Endothelial cell of umbilical vein (primary cell): ENCODE data around the gene MYH9. TPM values are rescaled to one million over a fixed set of nuclear protein-coding genes. Genes with fewer than 3 reads are reported as not detected.

Source experiments
- BruUV-seq: library from RNA; stranded (reverse); fragments of 400-500 nt; replicated peaks from 2 replicates; lab custom pipeline; 2021; lab: Mats Ljungman, UMichigan
- CTCF ChIA-PET: fragments of 300-600, 350-600 bp; sonication (Branson Sonifier 250); formaldehyde crosslinking; loops from one replicate; lab custom pipeline; 2021; ENCODE audit warnings: antibody characterized with exemption, inconsistent platforms; lab: Charles Lee
- POLR2A ChIA-PET: fragments of 300-600, 350-600 bp; sonication (Branson Sonifier 250); formaldehyde crosslinking; loops from one replicate; lab custom pipeline; 2021; ENCODE audit warnings: antibody characterized with exemption, inconsistent platforms; lab: Charles Lee
- DNase-seq: peaks from one replicate; pipeline ENCODE4 v3.0.0-alpha.2; 2011; ENCODE audit warnings: low read depth, low spot score
- FAIRE-seq: peaks from 2 replicates; lab custom pipeline; 2011; peaks lifted over from hg19 to GRCh38; lab: Jason Lieb, UNC
- H2AFZ ChIP-seq: 2 replicates; pipeline ENCODE4 v1.6.0; 2012; ENCODE audit warnings: low read depth, low read length, control low read depth, inconsistent platforms
- H3K27ac ChIP-seq: 2 replicates; pipeline ENCODE4 v1.5.1; 2011; ENCODE audit warnings: low read depth, mild to moderate bottlenecking, control low read depth, low read length, moderate library complexity; ENCODE audit not compliant: insufficient read depth
- H3K27me3 ChIP-seq, 2 experiments: 2 replicates each; pipeline versions ENCODE4 v1.6.0 to v1.6.1; 2011; ENCODE audit warnings: low read length in 2 of 2, mixed read lengths in 1 of 2; ENCODE audit not compliant: control insufficient read depth in 2 of 2, insufficient read depth in 2 of 2
- H3K36me3 ChIP-seq, 2 experiments: 2 replicates in 1 of 2; 3 replicates in 1 of 2; pipeline ENCODE4 v1.5.1; 2011; ENCODE audit warnings: low read length in 2 of 2, mild to moderate bottlenecking in 1 of 2, moderate library complexity in 1 of 2; ENCODE audit not compliant: control insufficient read depth in 2 of 2, insufficient read depth in 2 of 2; ENCODE audit errors: extremely low read depth in 1 of 2
- H3K4me1 ChIP-seq: 3 replicates; pipeline ENCODE4 v1.5.1; 2011; ENCODE audit warnings: mild to moderate bottlenecking, low read length; ENCODE audit not compliant: control insufficient read depth, insufficient read depth; ENCODE audit errors: extremely low read depth
- H3K4me2 ChIP-seq: 2 replicates; pipeline ENCODE4 v1.6.1; 2011; ENCODE audit warnings: low read length, control low read depth, mixed read lengths; ENCODE audit not compliant: insufficient read depth
- H3K4me3 ChIP-seq, 3 experiments: fragments of 200-600 bp in 1 of 3; sonication (generic), shearing (Covaris generic) in 1 of 3; replicated peaks in 1 of 3; 2 replicates each; pipeline ENCODE4 v1.5.1; 2011 to 2016; ENCODE audit warnings: control low read depth in 3 of 3, low read length in 3 of 3, mild to moderate bottlenecking in 2 of 3, inconsistent platforms in 1 of 3, low read depth in 1 of 3, moderate library complexity in 1 of 3; ENCODE audit not compliant: insufficient read depth in 1 of 3
- H3K79me2 ChIP-seq: 2 replicates; pipeline ENCODE4 v1.6.0; 2012; ENCODE audit warnings: low read length, inconsistent platforms; ENCODE audit not compliant: control insufficient read depth, insufficient read depth
- H3K9ac ChIP-seq: replicated peaks from 2 replicates; pipeline ENCODE3; 2011; ENCODE audit warnings: low read length, control low read depth; ENCODE audit not compliant: insufficient read depth; ENCODE audit errors: extremely low read depth
- H3K9me1 ChIP-seq: replicated peaks from 3 replicates; pipeline ENCODE4 v1.6.0; 2011; ENCODE audit warnings: mild to moderate bottlenecking, low read length; ENCODE audit not compliant: control insufficient read depth, insufficient read depth; ENCODE audit errors: extremely low read depth
- H3K9me3 ChIP-seq: replicated peaks from 2 replicates; pipeline ENCODE4 v1.5.1; 2012; ENCODE audit warnings: low read length, inconsistent platforms; ENCODE audit not compliant: control insufficient read depth, insufficient read depth
- H4K20me1 ChIP-seq: replicated peaks from 2 replicates; pipeline ENCODE3; 2011; ENCODE audit warnings: mild to moderate bottlenecking, low read length; ENCODE audit not compliant: control insufficient read depth, insufficient read depth; ENCODE audit errors: extremely low read depth
- CTCF ChIP-seq, 2 donors: IDR thresholded peaks; 1 replicate in 1 of 2; 2 replicates in 1 of 2; pipeline ENCODE4 v1.5.1; 2011; ENCODE audit warnings: low read length in 2 of 2, mild to moderate bottlenecking in 2 of 2, moderate library complexity in 2 of 2, control low read depth in 1 of 2, inconsistent platforms in 1 of 2, low read depth in 1 of 2; ENCODE audit not compliant: insufficient read depth in 1 of 2; ENCODE audit errors: extremely low read depth in 1 of 2
- EZH2 ChIP-seq: IDR thresholded peaks from 2 replicates; pipeline ENCODE4 v1.6.1; 2012; ENCODE audit warnings: borderline replicate concordance, low read depth, mild to moderate bottlenecking, moderate library complexity, low read length, inconsistent platforms; ENCODE audit not compliant: severe bottlenecking
- FOS ChIP-seq: IDR thresholded peaks from 2 replicates; pipeline ENCODE4 v1.6.1; 2011; ENCODE audit warnings: mild to moderate bottlenecking, low read length, moderate library complexity, borderline replicate concordance; ENCODE audit not compliant: insufficient read depth
- GATA2 ChIP-seq: IDR thresholded peaks from 2 replicates; pipeline ENCODE4 v1.7.0; 2011; ENCODE audit warnings: low read depth, mild to moderate bottlenecking, moderate library complexity, mixed read lengths, low read length; ENCODE audit not compliant: insufficient read length, insufficient read depth
- JUN ChIP-seq: IDR thresholded peaks from 2 replicates; pipeline ENCODE4 v1.6.1; 2011; ENCODE audit warnings: borderline replicate concordance, low read depth; ENCODE audit not compliant: insufficient read length, insufficient read depth
- MAX ChIP-seq: IDR thresholded peaks from 2 replicates; pipeline ENCODE4 v1.6.1; 2011; ENCODE audit not compliant: insufficient read depth, insufficient read length
- MYC ChIP-seq: IDR thresholded peaks from one replicate; pipeline ENCODE4 v1.6.1; 2011; ENCODE audit warnings: mild to moderate bottlenecking, low read depth, low read length
- POLR2A ChIP-seq: IDR thresholded peaks from 2 replicates; pipeline ENCODE4 v1.6.1; 2012; ENCODE audit warnings: low read depth, mild to moderate bottlenecking, control low read depth, low read length
- POLR2AphosphoS5 ChIP-seq: IDR thresholded peaks from 2 replicates; pipeline ENCODE4 v1.6.1; 2012; ENCODE audit warnings: low read depth, mild to moderate bottlenecking, control low read depth, low read length, moderate library complexity; ENCODE audit not compliant: insufficient read depth
- dilution Hi-C: fragments of 300-500 bp; cut with MboI; formaldehyde crosslinking; loops from one replicate; pipeline ENCODE4 v1.15.0; 2019; ENCODE audit warnings: low sequenced_read_pairs; ENCODE audit not compliant: extremely low pct_ligation_motif_present
- intact Hi-C: fragments of 100-400 bp; cut with micrococcal nuclease; formaldehyde crosslinking; loops from one replicate; pipeline ENCODE4 v1.10.0; 2022
- polyA plus RNA-seq, 4 experiments: library from polyadenylated mRNA; depleted of rRNA in 3 of 4; stranded (reverse) in 3 of 4; unstranded in 1 of 4; fragments of >200 nt; gene quantifications; 2 replicates each; pipeline versions ENCODE4 v1.2.1 to v1.2.3, GENCODE V29; 2011 to 2012; ENCODE audit warnings: missing spikeins in 1 of 4
- total RNA-seq: library from RNA; stranded (reverse); gene quantifications from 2 replicates; pipeline ENCODE4 v1.2.3, GENCODE V29; 2021

MYH9 gene
- total and polyA plus RNA-seq, 2 donors (not counting 3 experiments of a cell fraction or from before 2014, with no cell fraction given): 188 to 1,413 TPM

GRCh38 chr22:36306227-36306626 is 81.5 kb downstream of the MYH9 start:
- Histone ChIP-seq H3K79me2 (peaks cover 76% of the 10 kb centered on the region), H3K27ac (no peak overlapping the region), H4K20me1 (peaks cover 2% of the 10 kb centered on the region), H3K4me2 (no peak overlapping the region), H3K27me3 (no peaks in the 10 kb centered on the region), H3K4me3 (no peak overlapping the region), H2AFZ (no peak overlapping the region), H3K9ac (no peak overlapping the region), H3K4me1 (peaks cover 10% of the 10 kb centered on the region), H3K9me3 (no peaks in the 10 kb centered on the region), H3K36me3 (peaks cover 79 to 81% of the 10 kb centered on the region in 2 experiments), H3K9me1 (no peaks in the 10 kb centered on the region)
- no TSS peak for BruUV-seq
- DNase-seq (no peak), FAIRE-seq (no peak)
- TF ChIP-seq GATA2 (no peak), POLR2AphosphoS5 (no peak), CTCF (IDR thresholded peaks at IDR 0.05; ENCODE audit: extremely low read depth in 1 of 2, insufficient read depth in 1 of 2, low read depth in 1 of 2, low read length in 2 of 2) (no peak), MYC (no peak), MAX (no peak), FOS (no peak), POLR2A (no peak), JUN (no peak), EZH2 (no peak)
- intact Hi-C loops: no loop called here
- POLR2A ChIA-PET: no interaction called here
- CTCF ChIA-PET: interaction anchor here (1.3 to 3.1 kb wide), 2 partner anchors 164 to 180 kb away, joined by 5 to 10 read pairs; no protein-coding TSS in a partner anchor
- dilution Hi-C loops: no loop called here
